GM13976 (cell line): ENCODE results near the gene AMPH.

ENCODE experiments used
- DNase-seq: peaks from one replicate; pipeline ENCODE4 v3.0.0; 2012; ENCODE audit warnings: low spot score
- in situ Hi-C: fragments of 300-500 bp; cut with MboI; formaldehyde crosslinking; loops from one replicate; pipeline ENCODE4 v1.12.0; 2022; ENCODE audit warnings: low sequenced_read_pairs, mixed read lengths, inconsistent platforms; ENCODE audit not compliant: unreplicated experiment
- TF ChIP-seq, protein P1 (sequence below): IDR thresholded peaks from 2 replicates; pipeline ENCODE4 v1.5.1; 2012; ENCODE audit warnings: borderline replicate concordance, mild to moderate bottlenecking; ENCODE audit not compliant: insufficient read depth; ENCODE audit errors: extremely low read depth, missing control alignments, control extremely low read depth

AMPH gene

DNA sequence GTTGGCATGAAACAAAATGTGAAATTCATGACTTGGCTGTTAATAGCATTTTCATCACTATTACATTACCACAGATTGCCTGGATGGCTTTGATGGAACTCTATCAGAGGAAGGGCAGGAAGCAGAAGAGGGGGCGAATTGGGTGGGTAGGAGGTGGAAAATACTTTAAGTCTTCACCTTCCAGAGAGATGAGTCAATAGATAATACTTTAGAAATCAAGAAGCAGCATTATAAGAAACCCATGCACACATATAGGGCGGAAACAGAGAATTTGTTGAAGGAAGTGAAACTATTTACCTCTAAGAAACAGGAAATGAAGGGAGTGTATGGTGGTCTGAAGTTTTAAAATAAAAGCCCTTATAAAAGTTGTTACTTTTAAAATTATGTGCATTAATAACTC, 205.7 kb downstream of the AMPH start:
- no peak for DNase-seq
- in situ Hi-C loops, result no loop called here
- TF ChIP-seq, protein P1, sequence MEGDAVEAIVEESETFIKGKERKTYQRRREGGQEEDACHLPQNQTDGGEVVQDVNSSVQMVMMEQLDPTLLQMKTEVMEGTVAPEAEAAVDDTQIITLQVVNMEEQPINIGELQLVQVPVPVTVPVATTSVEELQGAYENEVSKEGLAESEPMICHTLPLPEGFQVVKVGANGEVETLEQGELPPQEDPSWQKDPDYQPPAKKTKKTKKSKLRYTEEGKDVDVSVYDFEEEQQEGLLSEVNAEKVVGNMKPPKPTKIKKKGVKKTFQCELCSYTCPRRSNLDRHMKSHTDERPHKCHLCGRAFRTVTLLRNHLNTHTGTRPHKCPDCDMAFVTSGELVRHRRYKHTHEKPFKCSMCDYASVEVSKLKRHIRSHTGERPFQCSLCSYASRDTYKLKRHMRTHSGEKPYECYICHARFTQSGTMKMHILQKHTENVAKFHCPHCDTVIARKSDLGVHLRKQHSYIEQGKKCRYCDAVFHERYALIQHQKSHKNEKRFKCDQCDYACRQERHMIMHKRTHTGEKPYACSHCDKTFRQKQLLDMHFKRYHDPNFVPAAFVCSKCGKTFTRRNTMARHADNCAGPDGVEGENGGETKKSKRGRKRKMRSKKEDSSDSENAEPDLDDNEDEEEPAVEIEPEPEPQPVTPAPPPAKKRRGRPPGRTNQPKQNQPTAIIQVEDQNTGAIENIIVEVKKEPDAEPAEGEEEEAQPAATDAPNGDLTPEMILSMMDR, result no peak

DNA sequence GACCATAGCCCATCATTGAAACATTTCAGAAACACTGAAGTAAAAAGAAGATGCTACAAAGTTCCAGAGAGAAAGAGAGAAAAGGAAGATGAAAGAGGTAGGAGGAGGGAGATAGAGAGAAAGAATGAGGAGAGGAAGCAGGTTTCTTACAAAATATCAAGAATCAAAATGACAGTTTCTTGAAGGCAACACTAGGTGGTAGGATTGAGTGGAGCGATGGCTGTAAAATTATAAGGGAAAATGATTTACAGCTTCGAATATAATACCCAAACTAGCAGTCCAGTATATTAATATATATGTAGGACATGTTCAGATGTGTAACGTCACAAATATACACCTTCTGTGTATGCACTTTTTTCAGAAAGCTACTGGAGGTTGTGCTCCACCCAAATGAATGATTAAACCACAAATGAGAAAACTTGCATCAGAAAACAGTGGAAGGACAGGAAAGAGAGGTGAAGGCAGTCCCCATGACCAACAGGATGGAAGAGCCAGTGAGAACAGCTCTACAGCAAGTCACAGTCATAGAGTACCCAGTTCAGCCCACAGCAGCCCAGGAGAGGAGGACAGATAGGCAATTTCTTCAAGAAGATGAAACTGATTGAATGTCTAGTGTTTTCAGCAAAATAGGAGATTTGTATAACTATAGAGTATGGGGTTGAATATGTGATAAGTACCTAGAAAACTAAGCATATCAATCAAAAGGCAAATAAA, 206.3 kb downstream of the AMPH start:
- in situ Hi-C loops, result no loop called here
- TF ChIP-seq, protein P1, result no peak
- DNase-seq, result no peak

DNA sequence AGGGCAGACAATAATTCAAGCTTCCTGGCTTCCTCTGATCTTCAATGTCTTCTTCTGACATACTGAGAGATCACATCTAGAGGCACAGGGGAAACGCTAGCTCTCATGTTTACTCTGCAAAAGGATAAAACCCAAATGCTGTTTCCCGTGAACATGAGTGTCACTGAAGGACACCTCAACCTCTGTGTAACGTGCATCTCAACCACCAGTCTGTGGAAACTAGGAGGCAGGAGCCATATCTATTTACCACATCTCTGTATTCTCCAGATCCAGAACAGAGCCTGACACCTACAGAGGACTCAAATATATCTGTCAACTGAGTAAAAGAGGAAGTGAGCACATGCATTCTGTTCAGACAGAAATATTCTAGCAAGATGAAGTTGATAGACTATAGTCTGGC, 217.4 kb downstream of the AMPH start:
- no peak for DNase-seq
- TF ChIP-seq, protein P1, result no peak
- in situ Hi-C loops, result no loop called here

DNA sequence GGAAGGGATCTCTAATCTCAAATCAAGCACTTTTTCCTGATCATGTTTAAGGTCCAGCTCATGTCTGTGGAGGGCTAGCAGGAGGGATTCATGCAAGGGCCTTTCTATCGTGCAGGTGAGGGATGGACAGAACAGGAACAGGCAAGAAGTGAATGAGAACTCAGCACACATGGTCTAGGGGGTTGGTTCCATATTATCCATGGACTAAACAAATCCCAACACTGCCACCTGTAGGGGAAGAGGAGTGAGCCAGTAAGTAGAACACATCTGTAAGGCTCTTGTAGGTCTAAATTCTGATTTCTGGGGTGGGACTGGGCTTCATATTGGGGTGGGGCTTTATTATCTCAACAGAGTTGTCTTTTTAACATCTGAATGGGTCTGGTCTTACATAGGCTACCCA, 219.8 kb downstream of the AMPH start:
- in situ Hi-C loops, result no loop called here
- TF ChIP-seq, protein P1, result no peak

DNA sequence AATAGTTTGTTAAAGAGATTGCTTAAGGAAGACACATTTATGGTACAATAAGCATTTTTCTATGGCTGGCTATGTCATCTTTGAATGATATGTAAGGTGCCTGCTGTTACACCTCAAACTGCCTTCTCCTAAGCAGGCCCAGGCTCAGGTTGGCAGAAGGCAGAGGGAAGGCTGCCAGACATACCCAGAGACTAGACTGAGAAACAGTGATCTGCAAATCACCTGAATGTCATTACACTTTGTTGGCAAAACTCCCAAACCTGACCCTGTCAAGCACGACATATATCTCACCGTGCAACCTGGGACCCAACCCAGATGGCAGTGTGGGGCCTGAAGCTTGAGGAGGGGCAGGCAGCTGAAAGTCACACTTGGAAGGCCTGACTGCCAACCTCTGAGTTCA, 221.1 kb downstream of the AMPH start:
- in situ Hi-C loops, result no loop called here
- TF ChIP-seq, protein P1, result no peak
- no peak for DNase-seq

More for the DNA sequence above, 219.8 kb downstream of the AMPH start:
- DNase-seq, result no peak

DNA sequence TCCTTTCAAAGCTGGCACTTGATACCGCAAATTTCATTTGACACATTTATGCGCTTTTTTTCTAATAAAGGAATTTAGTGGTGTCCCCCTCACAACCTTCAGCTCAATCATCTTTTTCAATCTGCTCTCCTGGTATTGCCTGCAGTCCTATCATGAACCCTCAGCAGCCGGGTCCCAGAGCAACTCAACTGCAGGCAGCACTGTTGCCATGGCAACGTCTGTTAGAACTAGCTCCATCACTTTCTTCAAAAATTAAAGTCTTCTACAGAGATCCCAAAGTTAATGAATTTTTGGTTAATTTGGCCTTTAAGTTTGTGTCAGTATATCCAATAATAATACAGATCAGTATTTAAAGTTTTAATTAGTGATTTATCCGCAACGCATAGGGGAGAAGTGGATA, 221.6 kb downstream of the AMPH start:
- in situ Hi-C loops, result loop anchor here (10.0 kb wide), 1 partner anchor 255 kb away; no protein-coding TSS in a partner anchor
- TF ChIP-seq, protein P1, result no peak
- DNase-seq, result no peak
